H1 (cell line): ENCODE data around the gene CCIN. TPM values are rescaled to one million over a fixed set of nuclear protein-coding genes. Genes with fewer than 3 reads are reported as not detected.

Experiments
- CTCF ChIA-PET: fragments of 300-600 bp; sonication (Branson Sonifier 250); formaldehyde crosslinking; loops from one replicate; lab custom pipeline; 2021; ENCODE audit not compliant: partially characterized antibody; lab: Charles Lee
- POLR2A ChIA-PET: fragments of 300-600 bp; sonication (Branson Sonifier 250); formaldehyde crosslinking; loops from one replicate; lab custom pipeline; 2021; ENCODE audit warnings: inconsistent platforms; ENCODE audit not compliant: partially characterized antibody; lab: Charles Lee
- DNase-seq, 2 experiments: peaks; one replicate each; pipeline versions ENCODE4 v3.0.0 to v3.0.0-alpha.2; 2010 to 2022; ENCODE audit warnings: low spot score in 2 of 2, low read depth in 1 of 2, mixed read lengths in 1 of 2
- FAIRE-seq: peaks from 2 replicates; lab custom pipeline; 2011; peaks lifted over from hg19 to GRCh38; lab: Jason Lieb, UNC
- H2AFZ ChIP-seq: 2 replicates; pipeline ENCODE4 v1.8.1; 2012; ENCODE audit warnings: low read length, inconsistent platforms
- H2AK5ac ChIP-seq: 2 replicates; pipeline ENCODE4 v1.6.1; 2013; ENCODE audit warnings: low read depth, low read length
- H2BK120ac ChIP-seq: replicated peaks from 2 replicates; pipeline ENCODE3; 2013; ENCODE audit warnings: low read depth, low read length, inconsistent platforms
- H2BK12ac ChIP-seq: 2 replicates; pipeline ENCODE4 v1.6.1; 2013; ENCODE audit warnings: low read depth, low read length
- H2BK15ac ChIP-seq: 2 replicates; pipeline ENCODE4 v1.6.1; 2013; ENCODE audit warnings: low read length
- H2BK20ac ChIP-seq: 2 replicates; pipeline ENCODE4 v1.6.1; 2013; ENCODE audit warnings: low read length
- H2BK5ac ChIP-seq: 2 replicates; pipeline ENCODE4 v1.6.1; 2013; ENCODE audit warnings: low read depth, low read length
- H3K14ac ChIP-seq: 2 replicates; pipeline ENCODE4 v1.6.1; 2013; ENCODE audit warnings: inconsistent platforms; ENCODE audit not compliant: insufficient read length
- H3K18ac ChIP-seq: 2 replicates; pipeline ENCODE4 v1.6.1; 2013; ENCODE audit warnings: low read length; ENCODE audit errors: extremely low read depth
- H3K23ac ChIP-seq: 2 replicates; pipeline ENCODE4 v1.6.1; 2013; ENCODE audit warnings: inconsistent platforms; ENCODE audit not compliant: insufficient read length
- H3K23me2 ChIP-seq: 2 replicates; pipeline ENCODE4 v1.6.1; 2013; ENCODE audit warnings: low read depth, low read length
- H3K27ac ChIP-seq: 2 replicates; pipeline ENCODE4 v1.6.1; 2011; ENCODE audit warnings: low read depth, low read length, inconsistent platforms
- H3K27me3 ChIP-seq, 4 experiments: replicated peaks in 1 of 4; 1 replicate in 1 of 4; 2 replicates in 3 of 4; pipeline versions ENCODE4 v1.6.1 to v1.8.1; 2011 to 2013; ENCODE audit warnings: low read length in 3 of 4, mild to moderate bottlenecking in 3 of 4, inconsistent platforms in 2 of 4, mixed read lengths in 2 of 4, moderate library complexity in 1 of 4; ENCODE audit not compliant: control insufficient read depth in 3 of 4, insufficient read depth in 3 of 4; ENCODE audit errors: extremely low read depth in 1 of 4
- H3K36me3 ChIP-seq, 4 experiments: 2 replicates each; pipeline versions ENCODE4 v1.6.1 to v1.8.1; 2011 to 2013; ENCODE audit warnings: mild to moderate bottlenecking in 4 of 4, low read length in 3 of 4, moderate library complexity in 2 of 4, control low read depth in 1 of 4, inconsistent platforms in 1 of 4; ENCODE audit not compliant: insufficient read depth in 4 of 4, control insufficient read depth in 2 of 4
- H3K4ac ChIP-seq: replicated peaks from 2 replicates; pipeline ENCODE3; 2013; ENCODE audit warnings: low read length, low read depth, mixed read lengths, inconsistent platforms; ENCODE audit not compliant: insufficient read length
- H3K4me1 ChIP-seq, 4 experiments: replicated peaks in 1 of 4; 1 replicate in 1 of 4; 2 replicates in 3 of 4; pipeline versions ENCODE4 v1.6.1 to v1.8.1; 2011 to 2013; ENCODE audit warnings: low read length in 3 of 4, inconsistent platforms in 2 of 4, mixed read lengths in 1 of 4; ENCODE audit not compliant: insufficient read depth in 4 of 4, control insufficient read depth in 3 of 4
- H3K4me2 ChIP-seq, 2 experiments: 2 replicates each; pipeline versions ENCODE4 v1.6.1 to v1.8.1; 2011 to 2013; ENCODE audit warnings: low read depth in 2 of 2, low read length in 2 of 2, control low read depth in 1 of 2, inconsistent platforms in 1 of 2, mild to moderate bottlenecking in 1 of 2; ENCODE audit not compliant: insufficient read depth in 1 of 2
- H3K4me3 ChIP-seq, 4 experiments: fragments of 200-600, 300-600 bp in 1 of 4; sonication (generic), shearing (Covaris generic), sonication (Bioruptor Twin) in 1 of 4; 2 replicates each; pipeline versions ENCODE4 v1.5.1 to v1.8.1; 2011 to 2016; ENCODE audit warnings: low read length in 4 of 4, low read depth in 3 of 4, control low read depth in 2 of 4, inconsistent platforms in 2 of 4, mild to moderate bottlenecking in 2 of 4, mixed read lengths in 1 of 4, moderate library complexity in 1 of 4; ENCODE audit not compliant: insufficient read depth in 2 of 4; ENCODE audit errors: extremely low read depth in 1 of 4
- H3K56ac ChIP-seq: replicated peaks from 2 replicates; pipeline ENCODE3; 2013; ENCODE audit warnings: low read depth, mild to moderate bottlenecking, mixed read lengths, low read length, inconsistent platforms; ENCODE audit not compliant: insufficient read length
- H3K79me1 ChIP-seq: 2 replicates; pipeline ENCODE4 v1.6.1; 2013; ENCODE audit warnings: low read depth, low read length, control low read depth
- H3K79me2 ChIP-seq, 2 experiments: 2 replicates each; pipeline versions ENCODE4 v1.6.1 to v1.8.1; 2012 to 2013; ENCODE audit warnings: low read length in 2 of 2, mild to moderate bottlenecking in 2 of 2, inconsistent platforms in 1 of 2; ENCODE audit not compliant: insufficient read depth in 2 of 2, control insufficient read depth in 1 of 2
- H3K9ac ChIP-seq, 4 experiments: replicated peaks in 1 of 4; 1 replicate in 1 of 4; 2 replicates in 3 of 4; pipeline versions ENCODE4 v1.6.1 to v1.8.1; 2011 to 2013; ENCODE audit warnings: low read depth in 3 of 4, low read length in 3 of 4, control low read depth in 2 of 4, mild to moderate bottlenecking in 2 of 4, moderate library complexity in 2 of 4, inconsistent platforms in 1 of 4; ENCODE audit errors: extremely low read depth in 1 of 4
- H3K9me3 ChIP-seq, 2 experiments: 2 replicates each; pipeline versions ENCODE4 v1.6.1 to v1.8.1; 2012 to 2013; ENCODE audit warnings: mild to moderate bottlenecking in 2 of 2, moderate library complexity in 2 of 2, control low read depth in 1 of 2, inconsistent platforms in 1 of 2, low read depth in 1 of 2, low read length in 1 of 2, mixed read lengths in 1 of 2; ENCODE audit not compliant: insufficient read depth in 2 of 2
- H4K20me1 ChIP-seq, 2 experiments: replicated peaks in 1 of 2; 2 replicates each; pipeline versions ENCODE3 to v1.8.1; 2011 to 2013; ENCODE audit warnings: inconsistent platforms in 2 of 2, low read length in 2 of 2, mild to moderate bottlenecking in 1 of 2; ENCODE audit not compliant: insufficient read depth in 2 of 2, control insufficient read depth in 1 of 2
- H4K5ac ChIP-seq: 2 replicates; pipeline ENCODE4 v1.6.1; 2013; ENCODE audit warnings: low read length, low read depth, mixed read lengths, inconsistent platforms; ENCODE audit not compliant: insufficient read length
- H4K8ac ChIP-seq: 2 replicates; pipeline ENCODE4 v1.8.0; 2013; ENCODE audit warnings: mild to moderate bottlenecking, moderate library complexity, low read length, inconsistent platforms; ENCODE audit not compliant: insufficient read depth; ENCODE audit errors: extremely low read depth
- H4K91ac ChIP-seq: replicated peaks from 2 replicates; pipeline ENCODE3; 2013; ENCODE audit warnings: low read length, mixed read lengths, inconsistent platforms; ENCODE audit not compliant: insufficient read length
- EZH2 ChIP-seq: fragments of 200-600 bp; sonication (generic); IDR thresholded peaks from 2 replicates; pipeline ENCODE4 v1.7.1; 2012; ENCODE audit warnings: low read depth, mild to moderate bottlenecking, moderate library complexity, low read length, inconsistent platforms; ENCODE audit not compliant: severe bottlenecking
- SUZ12 ChIP-seq: fragments of 200-600 bp; sonication (generic); IDR thresholded peaks from 2 replicates; pipeline ENCODE4 v1.6.1; 2012; ENCODE audit warnings: mild to moderate bottlenecking, inconsistent platforms, low read length, moderate library complexity, mixed read lengths
- TEAD4 ChIP-seq: IDR thresholded peaks from 2 replicates; pipeline ENCODE4 v1.6.1; 2012; ENCODE audit warnings: low read depth, low read length, inconsistent platforms, mixed read lengths
- WGBS, 2 experiments: shearing (Covaris generic) in 1 of 2; methylation state at CpG; one replicate each; pipeline versions ENCODE4 v1.1.6 to v1.1.7; 2013 to 2015; ENCODE audit warnings: low lambda C conversion rate in 2 of 2, mixed read lengths in 2 of 2, inconsistent platforms in 1 of 2, low coverage in 1 of 2, missing lambda C conversion rate in 1 of 2; ENCODE audit not compliant: insufficient replicate concordance in 2 of 2, insufficient coverage in 1 of 2, insufficient read length in 1 of 2; ENCODE audit errors: extremely low coverage in 1 of 2, missing lambda C conversion rate in 1 of 2; 5-methylcytosine and 5-hydroxymethylcytosine counted together
- polyA plus RNA-seq, 7 experiments: library from polyadenylated mRNA; depleted of rRNA in 3 of 7; stranded (reverse) in 5 of 7; unstranded in 2 of 7; fragments of >200 nt in 5 of 7; fragments of 200-250 nt in 2 of 7; gene quantifications; 1 replicate in 5 of 7; 2 replicates in 1 of 7; 4 replicates in 1 of 7; pipeline versions ENCODE4 v1.2.1 to v1.2.3, GENCODE V29; 2011 to 2013; ENCODE audit warnings: missing spikeins in 2 of 7, mixed read lengths in 2 of 7
- total RNA-seq: library from RNA; stranded (reverse); fragmentation: NEBNext Ultra II Directional; extraction: Animal tissue kit (Norgen Biotek cat#: 25700); gene quantifications from 2 replicates; pipeline ENCODE4 v1.2.1, GENCODE V29; 2021

Gene CCIN
- total and polyA plus RNA-seq, 2 of the 8 experiments (the other 6 are each of a cell fraction or from before 2014, with no cell fraction given), result 0.19 to 0.21 TPM

GRCh38 chr9:36137392-36138004 is 31.7 kb upstream of the CCIN start:
- Histone ChIP-seq H2BK12ac (peak overlapping the region; percentile 75; the same call in 1 of the 2 replicates), H4K91ac (no peak overlapping the region), H3K27ac (no peak overlapping the region), H3K79me1 (no peaks in the 10 kb centered on the region), H3K9ac (no peak overlapping the region; a peak in 1 of 7 replicates), H2BK120ac (no peak overlapping the region), H2AFZ (0 out of 2 replicates have a peak overlapping the region, but pooled peaks have one; percentile 18), H3K23ac (no peak overlapping the region), H2AK5ac (no peak overlapping the region), H3K9me3 (no peaks in the 10 kb centered on the region), H4K8ac (0 out of 2 replicates have a peak overlapping the region, but pooled peaks have one; percentile 28), H3K23me2 (peaks cover 15% of the 10 kb centered on the region), H4K20me1 (peaks cover 3 to 5% of the 10 kb centered on the region in 2 experiments), H3K4me2 (peak overlapping the region; percentile 86 to 93), H3K18ac (no peak overlapping the region), H2BK5ac (no peak overlapping the region), H3K4ac (no peak overlapping the region), H2BK15ac (0 out of 2 replicates have a peak overlapping the region, but pooled peaks have one; percentile 29), H3K4me1 (peaks cover 0 to 15% (median 7%) of the 10 kb centered on the region in 4 experiments; a peak in 6 of 7 replicates), H3K36me3 (no peaks in the 10 kb centered on the region; a peak in 1 of 8 replicates), H3K56ac (no peak overlapping the region), H3K27me3 (peaks cover 18 to 58% (median 49%) of the 10 kb centered on the region in 4 experiments), H3K4me3 (peak overlapping the region; percentile 62 to 76 (median 70)), H4K5ac (no peak overlapping the region), H2BK20ac (no peak overlapping the region), H3K79me2 (no peaks in the 10 kb centered on the region), H3K14ac (no peak overlapping the region)
- POLR2A ChIA-PET, result interaction anchor here (0.6 to 2.6 kb wide), 5 partner anchors 12 to 53 kb away, joined by 3 to 9 read pairs (median 4); partner anchors contain the start of gene CLTA
- 56% methylated on average over 11 of the region's 12 CpGs; no CpG with 5 or more reads in 1 of the 2 experiments for WGBS, 2 experiments
- CTCF ChIA-PET, result interaction anchor here (0.6 to 3.0 kb wide), 6 partner anchors 18 to 53 kb away, joined by 3 to 13 read pairs (median 6); partner anchors contain the start of gene CCIN
- DNase-seq (no peak), FAIRE-seq (no peak)
- TF ChIP-seq SUZ12 (0 out of 2 replicates have a peak, but pooled peaks have one; percentile 42), TEAD4 (no peak), EZH2 (peak; percentile 0)
